ENCODE measurements around the gene STK4. TPM values are rescaled to one million over a fixed set of nuclear protein-coding genes. Genes with fewer than 3 reads are reported as not detected.

The STK4 gene
- 25.3 and 29.7 TPM in 2 replicates for total RNA-seq
- long read RNA-seq, full-length matches to known transcripts = 3 of 33 reads
- long read RNA-seq, partial matches to known transcripts = 27 of 33 reads
- long read RNA-seq, other reads (novel, unspliced or antisense) = 3 of 33 reads

GRCh38 chr20:44966030-44966961, at the start of gene STK4:
Gene STK4 (plus strand): TSS chr20:44966512. CDS start chr20:44966569, 57 bp downstream.
- peaks cover under 1% of the 10 kb centered on the region for H3K36me3 Mint-ChIP-seq (ENCODE audit: unreplicated experiment)
- TF ChIP-seq CTCF (IDR thresholded peaks at IDR 0.05) = peak; percentile 48
- H3K9me3 Mint-ChIP-seq (ENCODE audit: unreplicated experiment) = no peaks in the 10 kb centered on the region
- peak within 1 kb of the TSS; percentile 86 for H3K27ac Mint-ChIP-seq (ENCODE audit: unreplicated experiment)
- peak within 1 kb of the TSS; percentile 99 for H3K4me3 Mint-ChIP-seq (ENCODE audit: unreplicated experiment)
- peaks cover 42% of the 10 kb centered on the region for H3K4me1 Mint-ChIP-seq (ENCODE audit: unreplicated experiment)
- DNase-seq (ENCODE audit: extremely low spot score, unreplicated experiment) = peak; percentile 97
- no peaks in the 10 kb centered on the region for H3K27me3 Mint-ChIP-seq (ENCODE audit: unreplicated experiment)

GRCh38 chr20:44916586-44916985, 49.7 kb upstream of the STK4 start:
- no peak for TF ChIP-seq CTCF (IDR thresholded peaks at IDR 0.05)

GRCh38 chr20:44917399-44917798, 48.9 kb upstream of the STK4 start:
- H3K9me3 Mint-ChIP-seq (ENCODE audit: unreplicated experiment) = no peaks in the 10 kb centered on the region
- H3K27me3 Mint-ChIP-seq (ENCODE audit: unreplicated experiment) = no peaks in the 10 kb centered on the region
- no peak for DNase-seq (ENCODE audit: extremely low spot score, unreplicated experiment)
- H3K36me3 Mint-ChIP-seq (ENCODE audit: unreplicated experiment) = peaks cover 22% of the 10 kb centered on the region
- H3K4me3 Mint-ChIP-seq (ENCODE audit: unreplicated experiment) = no peak overlapping the region
- H3K4me1 Mint-ChIP-seq (ENCODE audit: unreplicated experiment) = no peaks in the 10 kb centered on the region
- no peak overlapping the region for H3K27ac Mint-ChIP-seq (ENCODE audit: unreplicated experiment)
- no peak for TF ChIP-seq CTCF (IDR thresholded peaks at IDR 0.05)

More at GRCh38 chr20:44916586-44916985, 49.7 kb upstream of the STK4 start:
- Mint-ChIP-seq H3K27ac (ENCODE audit: unreplicated experiment) (no peak overlapping the region), H3K4me1 (ENCODE audit: unreplicated experiment) (peaks cover under 1% of the 10 kb centered on the region), H3K36me3 (ENCODE audit: unreplicated experiment) (peaks cover 24% of the 10 kb centered on the region), H3K27me3 (ENCODE audit: unreplicated experiment) (no peaks in the 10 kb centered on the region), H3K4me3 (ENCODE audit: unreplicated experiment) (no peak overlapping the region), H3K9me3 (ENCODE audit: unreplicated experiment) (no peaks in the 10 kb centered on the region)
- DNase-seq (ENCODE audit: extremely low spot score, unreplicated experiment) = no peak

- no peak for TF ChIP-seq CTCF (IDR thresholded peaks at IDR 0.05)
- no peak overlapping the region for H3K27ac Mint-ChIP-seq (ENCODE audit: unreplicated experiment)
- H3K4me3 Mint-ChIP-seq (ENCODE audit: unreplicated experiment) = no peak overlapping the region
- H3K9me3 Mint-ChIP-seq (ENCODE audit: unreplicated experiment) = no peaks in the 10 kb centered on the region
- no peaks in the 10 kb centered on the region for H3K4me1 Mint-ChIP-seq (ENCODE audit: unreplicated experiment)
- H3K27me3 Mint-ChIP-seq (ENCODE audit: unreplicated experiment) = no peaks in the 10 kb centered on the region
- H3K36me3 Mint-ChIP-seq (ENCODE audit: unreplicated experiment) = peaks cover 18% of the 10 kb centered on the region
- no peak for DNase-seq (ENCODE audit: extremely low spot score, unreplicated experiment)
These were observed 48.0 kb upstream of the STK4 start for GRCh38 chr20:44918342-44918741.

GRCh38 chr20:44918761-44919160, 47.6 kb upstream of the STK4 start:
- Mint-ChIP-seq H3K27me3 (ENCODE audit: unreplicated experiment) (no peaks in the 10 kb centered on the region), H3K4me1 (ENCODE audit: unreplicated experiment) (no peaks in the 10 kb centered on the region), H3K4me3 (ENCODE audit: unreplicated experiment) (no peak overlapping the region), H3K27ac (ENCODE audit: unreplicated experiment) (no peak overlapping the region), H3K9me3 (ENCODE audit: unreplicated experiment) (no peaks in the 10 kb centered on the region), H3K36me3 (ENCODE audit: unreplicated experiment) (peaks cover 16% of the 10 kb centered on the region)
- DNase-seq (ENCODE audit: extremely low spot score, unreplicated experiment) = no peak
- TF ChIP-seq CTCF (IDR thresholded peaks at IDR 0.05) = no peak

Data from osteocyte (in vitro differentiated cells).